K562 (cell line): ENCODE measurements around the gene GDPD2. TPM values are rescaled to one million over a fixed set of nuclear protein-coding genes. Genes with fewer than 3 reads are reported as not detected.

Source experiments
- ATAC-seq: fragments of 200-7000 bp; cut with Tn5 transposase; 3 replicates; pipeline ENCODE4 v1.9.1; 2020; ENCODE audit warnings: moderate library complexity
- BruUV-seq: library from RNA; stranded (reverse); fragments of 400-500 nt; replicated peaks from 2 replicates; lab custom pipeline; 2021; lab: Mats Ljungman, UMichigan
- CTCF ChIA-PET: fragments of 300-600 bp; formaldehyde crosslinking; extraction: SDS; loops from one replicate; lab custom pipeline; 2021; ENCODE audit warnings: low intra/inter-chr PET ratio; lab: Yijun Ruan, JAX
- POLR2A ChIA-PET: fragments of 300-600, 350-650 bp; sonication (Branson Sonifier 250); formaldehyde crosslinking; extraction: SDS; loops from one replicate; lab custom pipeline; 2021; ENCODE audit warnings: antibody characterized with exemption, inconsistent platforms; lab: Yijun Ruan, JAX
- DNase-seq, 4 experiments: peaks; one replicate each; pipeline versions ENCODE4 v3.0.0 to v3.0.0-alpha.2; 2011 to 2018; ENCODE audit warnings: low spot score in 3 of 4, mixed read lengths in 3 of 4; ENCODE audit errors: extremely low read depth in 1 of 4
- FAIRE-seq: peaks from 2 replicates; lab custom pipeline; 2011; peaks lifted over from hg19 to GRCh38; lab: Jason Lieb, UNC
- H2AFZ ChIP-seq: 2 replicates; pipeline ENCODE4 v1.6.0; 2011; ENCODE audit warnings: low read depth, low read length, control low read depth, inconsistent platforms
- H3K27ac ChIP-seq: fragments of 200-600 bp; 3 replicates; pipeline ENCODE4 v1.8.0; 2011; ENCODE audit warnings: low read depth, mild to moderate bottlenecking, control low read depth, inconsistent platforms, low read length, moderate library complexity, mixed read lengths; ENCODE audit errors: extremely low read depth
- H3K27me3 ChIP-seq, 2 experiments: fragments of 300-600 bp in 1 of 2; 2 replicates in 1 of 2; 3 replicates in 1 of 2; pipeline versions ENCODE4 v1.6.0 to v1.8.0; 2011; ENCODE audit warnings: inconsistent platforms in 2 of 2, low read length in 2 of 2, mild to moderate bottlenecking in 1 of 2, mixed read lengths in 1 of 2, moderate library complexity in 1 of 2; ENCODE audit not compliant: control insufficient read depth in 2 of 2, insufficient read depth in 2 of 2
- H3K36me3 ChIP-seq: fragments of 300-600 bp; 3 replicates; pipeline ENCODE4 v1.8.0; 2011; ENCODE audit warnings: mild to moderate bottlenecking, low read length, inconsistent platforms; ENCODE audit not compliant: control insufficient read depth, insufficient read depth
- H3K4me1 ChIP-seq, 2 experiments: fragments of 200-600 bp in 1 of 2; replicated peaks in 1 of 2; 2 replicates in 1 of 2; 3 replicates in 1 of 2; pipeline versions ENCODE4 v1.5.1 to v1.8.0; 2011; ENCODE audit warnings: inconsistent platforms in 2 of 2, low read length in 2 of 2, mild to moderate bottlenecking in 1 of 2, mixed read lengths in 1 of 2, moderate library complexity in 1 of 2; ENCODE audit not compliant: control insufficient read depth in 2 of 2, insufficient read depth in 2 of 2
- H3K4me2 ChIP-seq: 2 replicates; pipeline ENCODE4 v1.6.1; 2011; ENCODE audit warnings: low read length, control low read depth, inconsistent platforms, mixed read lengths; ENCODE audit not compliant: insufficient read depth
- H3K4me3 ChIP-seq: fragments of 200-600 bp; sonication (generic), shearing (Covaris generic); 2 replicates; pipeline ENCODE4 v1.5.1; 2016; ENCODE audit warnings: control low read depth, inconsistent platforms
- H3K79me2 ChIP-seq: fragments of 200-600 bp; 3 replicates; pipeline ENCODE4 v1.8.0; 2011; ENCODE audit warnings: low read length, inconsistent platforms; ENCODE audit not compliant: control insufficient read depth, insufficient read depth
- H3K9ac ChIP-seq, 2 experiments: 2 replicates each; pipeline versions ENCODE4 v1.6.0 to v1.6.1; 2011; ENCODE audit warnings: low read depth in 2 of 2, low read length in 2 of 2, control low read depth in 1 of 2, inconsistent platforms in 1 of 2, mild to moderate bottlenecking in 1 of 2, mixed read lengths in 1 of 2; ENCODE audit not compliant: insufficient read depth in 1 of 2
- H3K9me1 ChIP-seq: one replicate; pipeline ENCODE4 v1.6.0; 2011; ENCODE audit warnings: inconsistent platforms, mild to moderate bottlenecking, low read length, moderate library complexity; ENCODE audit not compliant: control insufficient read depth, insufficient read depth
- H3K9me3 ChIP-seq: replicated peaks from 2 replicates; pipeline ENCODE4 v1.5.1; 2011; ENCODE audit warnings: low read depth, low read length, inconsistent platforms; ENCODE audit not compliant: control insufficient read depth, insufficient read depth
- H4K20me1 ChIP-seq: replicated peaks from 2 replicates; pipeline ENCODE4 v1.6.1; 2011; ENCODE audit warnings: low read length, inconsistent platforms, mixed read lengths; ENCODE audit not compliant: control insufficient read depth, insufficient read depth
- CSDE1 ChIP-seq, 2 experiments: fragments of 450-650 bp; IDR thresholded peaks; 2 replicates each; pipeline ENCODE4 v1.6.1; 2016; ENCODE audit warnings: mild to moderate bottlenecking in 1 of 2
- ETS1 ChIP-seq: conservative IDR thresholded peaks from 2 replicates; pipeline ENCODE4 v1.6.1; 2011; ENCODE audit warnings: low read depth, mild to moderate bottlenecking, low read length; ENCODE audit not compliant: control insufficient read depth
- FOXP4 ChIP-seq: sonication (generic); formaldehyde crosslinking; IDR thresholded peaks from 2 replicates; pipeline ENCODE4 v1.8.0; 2022; ENCODE audit warnings: mild to moderate bottlenecking, missing genetic modification reagents, borderline replicate concordance
- HEY1 ChIP-seq: fragments of 250-450 bp; sonication (Bioruptor Pico); IDR thresholded peaks from 2 replicates; pipeline ENCODE4 v1.5.0; 2020; ENCODE audit warnings: mild to moderate bottlenecking, moderate library complexity, borderline replicate concordance
- HMBOX1 ChIP-seq: sonication (generic); IDR thresholded peaks from 2 replicates; pipeline ENCODE4 v1.6.1; 2016
- SIN3B ChIP-seq: fragments of 450-650 bp; IDR thresholded peaks from 2 replicates; pipeline ENCODE4 v1.6.1; 2017; ENCODE audit warnings: low read depth, mild to moderate bottlenecking, moderate library complexity
- TOE1 ChIP-seq, 2 experiments: fragments of 450-650 bp in 1 of 2; sonication (generic) in 1 of 2; formaldehyde crosslinking in 1 of 2; IDR thresholded peaks; 2 replicates each; pipeline versions ENCODE4 v1.7.1 to v1.8.0; 2016 to 2022; ENCODE audit warnings: borderline replicate concordance in 2 of 2, mild to moderate bottlenecking in 2 of 2, antibody characterized with exemption in 1 of 2, inconsistent platforms in 1 of 2, low read depth in 1 of 2, missing genetic modification reagents in 1 of 2, moderate library complexity in 1 of 2
- TSHZ1 ChIP-seq: fragments of 250-450 bp; sonication (Bioruptor Pico); IDR thresholded peaks from 2 replicates; pipeline ENCODE4 v1.4.0; 2020; ENCODE audit warnings: mild to moderate bottlenecking, moderate library complexity
- ZFP30 ChIP-seq: fragments of 250-450 bp; sonication (Bioruptor Pico); IDR thresholded peaks from 2 replicates; pipeline ENCODE4 v1.8.0; 2022; ENCODE audit warnings: moderate library complexity, mild to moderate bottlenecking, inconsistent platforms, borderline replicate concordance
- ZNF445 ChIP-seq: fragments of 250-450 bp; sonication (Bioruptor Pico); IDR thresholded peaks from 2 replicates; pipeline ENCODE4 v1.4.0; 2020; ENCODE audit warnings: low read depth, mild to moderate bottlenecking, moderate library complexity
- WGBS: fragments of 100-300 bp; shearing (Covaris generic); methylation state at CpG from one replicate; pipeline ENCODE4 v1.1.6; 2016; ENCODE audit warnings: low coverage, mixed read lengths; ENCODE audit not compliant: insufficient coverage; ENCODE audit errors: missing lambda C conversion rate; 5-methylcytosine and 5-hydroxymethylcytosine counted together
- in situ Hi-C: fragments of 300-500 bp; cut with MboI; formaldehyde crosslinking; loops from 4 replicates; pipeline ENCODE4 v1.15.0; 2018; ENCODE audit warnings: inconsistent platforms, mixed read lengths
- intact Hi-C: fragments of 100-400 bp; cut with micrococcal nuclease; formaldehyde crosslinking; loops from 2 replicates; pipeline ENCODE4 v1.14.2; 2022
- polyA plus RNA-seq, 8 experiments: library from polyadenylated mRNA; depleted of rRNA in 4 of 8; stranded (reverse) in 5 of 8; unstranded in 3 of 8; fragments of >200 nt; fragmentation: Nextera tagmentation in 2 of 8; fragmentation: Illumina TruSeq in 1 of 8; extraction: Ambion mirVana in 2 of 8; extraction: Trizol in 1 of 8; gene quantifications; 2 replicates each; pipeline versions ENCODE4 v1.2.1 to v1.2.3, GENCODE V29; 2011 to 2014; ENCODE audit warnings: inconsistent platforms in 1 of 8, missing spikeins in 1 of 8
- total RNA-seq, 7 experiments: library from RNA; depleted of rRNA in 6 of 7; stranded (reverse); fragments of >200 nt in 6 of 7; fragmentation: Illumina TruSeq in 2 of 7; extraction: Trizol in 2 of 7; gene quantifications; 2 replicates each; pipeline versions ENCODE4 v1.2.1 to v1.2.3, GENCODE V29; 2011 to 2021; ENCODE audit warnings: low replicate concordance in 1 of 7

The GDPD2 gene
- total and polyA plus RNA-seq, 9 of the 15 experiments (the other 6 are each of a cell fraction or from before 2014, with no cell fraction given): not detected

- 0 out of 2 replicates have a peak, but pooled peaks have one; percentile 29 for TF ChIP-seq FOXP4 (CRISPR knock-in tag)
- no peak for TF ChIP-seq HEY1 (CRISPR knock-in tag)
Measured at GRCh38 chrX:70433848-70434351, 10.8 kb downstream of the GDPD2 start (continued).

- intact Hi-C loops (loop anchor here (10.0 kb wide), 2 partner anchors 170 to 400 kb away; partner anchors contain the start of genes ARR3 and P2RY4), in situ Hi-C loops (no loop called here)
- TF ChIP-seq CSDE1 (IDR thresholded peaks at IDR 0.05): no peak
- peak; percentile 24; the same call in 1 of the 2 replicates for TF ChIP-seq ETS1
- no peak for TF ChIP-seq TOE1 (IDR thresholded peaks at IDR 0.05; ENCODE audit: borderline replicate concordance)
- no peak for TF ChIP-seq TOE1 (CRISPR knock-in tag; IDR thresholded peaks at IDR 0.05; ENCODE audit: borderline replicate concordance, low read depth)
- TF ChIP-seq TSHZ1 (CRISPR knock-in tag): no peak
- no peak for TF ChIP-seq SIN3B
- no peak for TF ChIP-seq ZFP30 (CRISPR knock-in tag)
- TF ChIP-seq HMBOX1: no peak
- no peak for TF ChIP-seq ZNF445 (CRISPR knock-in tag)
Measured at GRCh38 chrX:70434352-70434866, 11.3 kb downstream of the GDPD2 start.

More at GRCh38 chrX:70434352-70434866, 11.3 kb downstream of the GDPD2 start:
- BruUV-seq: no TSS peak
- Histone ChIP-seq H3K4me3 (peak overlapping the region; percentile 75), H3K27ac (peak overlapping the region; percentile 79), H3K4me2 (peak overlapping the region; percentile 99), H3K9me1 (peaks cover 2% of the 10 kb centered on the region), H3K27me3 (peaks cover 2 to 11% of the 10 kb centered on the region in 2 experiments; a peak in 2 of 5 replicates), H3K9me3 (no peaks in the 10 kb centered on the region), H3K4me1 (peaks cover 12 to 16% of the 10 kb centered on the region in 2 experiments; a peak in 4 of 5 replicates), H4K20me1 (no peaks in the 10 kb centered on the region), H3K79me2 (no peaks in the 10 kb centered on the region), H2AFZ (peak overlapping the region; percentile 99), H3K36me3 (no peaks in the 10 kb centered on the region), H3K9ac (peak overlapping the region; percentile 77 to 93)
- peak; percentile 84 to 91 (median 89) for DNase-seq
- WGBS: 2% methylated on average over 33 of the region's 45 CpGs
- ChIA-PET POLR2A (interaction anchor here (0.7 to 1.0 kb wide), 3 partner anchors 9 to 53 kb away, joined by 3 to 4 read pairs (median 4); partner anchors contain the start of gene GDPD2), CTCF (interaction anchor here (0.5 to 1.2 kb wide), 2 partner anchors 160 to 291 kb away, joined by 3 read pairs; no protein-coding TSS in a partner anchor)
- peak; percentile 92 for ATAC-seq
- FAIRE-seq: peak; percentile 81
